GM21576 (cell line): ENCODE data around the gene RFXAP.

Experiments
- ATAC-seq: cut with Tn5 transposase; IDR thresholded peaks from one replicate; pipeline ENCODE4 v1.9.1; 2021; ENCODE audit warnings: mild to moderate bottlenecking, moderate library complexity; ENCODE audit not compliant: unreplicated experiment

The RFXAP gene

GRCh38 chr13:36865265-36865664 is 46.2 kb downstream of the RFXAP start:
- no peak for ATAC-seq

GRCh38 chr13:36866232-36866631 is 47.2 kb downstream of the RFXAP start:
- ATAC-seq = no peak

DNA sequence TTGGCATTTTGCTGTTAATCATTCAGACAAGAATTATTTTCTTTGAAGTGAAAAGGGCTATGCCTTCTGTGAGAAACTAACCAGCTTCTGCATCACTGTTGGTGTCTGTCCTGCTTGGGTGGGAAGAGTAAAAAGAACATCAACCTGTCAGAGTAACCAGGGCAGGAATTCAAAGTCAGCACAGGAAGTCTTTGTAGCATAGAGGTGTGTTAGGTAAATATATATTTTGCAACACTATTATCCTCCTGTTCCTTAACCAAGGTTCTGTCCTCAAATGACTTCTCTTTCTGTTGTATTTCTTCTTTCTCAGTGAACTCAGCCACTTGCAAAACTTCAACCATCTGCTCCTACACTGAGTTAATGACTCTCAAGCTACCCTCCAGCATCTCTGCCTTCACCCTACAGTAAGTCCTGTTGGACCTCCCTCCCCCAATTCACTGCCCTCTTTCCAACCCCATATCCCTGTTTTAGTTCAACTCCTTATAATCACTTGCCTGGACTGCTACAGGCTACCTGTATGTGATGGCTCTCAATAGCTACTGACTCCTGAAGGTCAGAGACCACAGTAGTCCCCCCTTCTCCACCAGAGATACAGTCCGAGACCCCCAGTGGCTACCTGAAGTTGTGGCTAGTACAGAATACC is 51.1 kb downstream of the RFXAP start:
- no peak for ATAC-seq

DNA sequence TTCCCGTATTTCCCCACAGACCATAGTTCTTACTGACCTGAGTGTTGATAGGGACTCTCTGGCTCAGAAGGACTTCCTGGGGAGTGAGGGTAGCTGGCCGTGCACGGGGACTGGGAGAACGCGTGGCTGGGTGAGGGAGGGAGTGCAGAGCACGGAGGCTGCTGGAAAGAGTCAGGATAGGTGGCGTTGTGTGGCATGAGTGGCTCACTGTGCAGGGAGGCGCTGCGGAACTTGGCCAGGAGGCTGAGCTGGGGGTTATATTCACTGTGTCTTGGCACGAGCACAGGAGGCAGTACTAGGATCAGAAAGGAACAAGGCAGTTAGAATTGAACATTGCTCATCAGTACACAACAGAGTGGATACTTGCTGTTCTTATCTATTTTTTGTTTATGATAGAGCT is 53.6 kb downstream of the RFXAP start:
- ATAC-seq = no peak

DNA sequence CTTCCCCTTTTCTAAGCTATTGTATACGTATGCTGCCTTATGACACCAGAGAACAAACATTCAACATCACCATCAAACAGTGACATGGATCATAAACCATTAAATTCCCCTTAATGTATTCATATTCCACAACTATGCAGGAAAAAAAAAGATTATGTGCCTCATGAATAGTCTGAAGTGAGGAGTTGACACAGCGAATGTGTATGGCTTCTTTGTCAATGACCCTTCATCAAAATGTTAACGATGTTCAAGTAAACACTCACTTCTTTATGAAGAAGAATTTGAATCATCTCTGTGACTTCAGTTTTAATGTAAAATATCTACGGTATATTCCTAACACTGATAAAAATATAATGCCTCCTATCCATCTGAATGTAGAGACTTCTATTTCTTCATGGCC is 56.4 kb downstream of the RFXAP start:
- no peak for ATAC-seq

DNA sequence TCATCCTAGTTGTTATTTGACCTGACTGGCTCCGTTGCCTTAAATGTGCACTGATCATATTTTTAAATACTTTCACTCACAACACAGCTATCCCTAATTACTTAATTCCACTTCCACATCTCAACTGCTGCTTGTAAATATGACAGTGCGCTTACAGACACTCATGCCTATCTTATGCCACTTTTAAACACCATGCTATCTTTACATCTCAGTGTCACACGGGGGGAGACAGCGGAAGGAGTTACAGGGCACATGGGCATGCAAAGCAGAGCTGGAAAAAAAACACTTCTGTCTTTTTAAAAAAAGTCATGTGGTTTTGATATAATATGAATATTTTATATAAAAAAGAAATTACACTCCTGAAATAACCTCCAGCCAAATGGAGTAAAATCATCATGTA is 56.9 kb downstream of the RFXAP start:
- no peak for ATAC-seq
